Activated T-helper 2 cell treated with anti-CD3 and anti-CD28 coated beads, Interferon-gamma antibody, Interleukin-2, Interleukin-4, amounts not matched to agents 10 μg/mL and 5 μg/mL and 100 μg/mL, durations not matched to agents 14 hours and 24 hours and 36 hours (primary cell): Measurements from ENCODE around the gene PCGF1. TPM values are rescaled to one million over a fixed set of nuclear protein-coding genes. Genes with fewer than 3 reads are reported as not detected.

Experiments
- DNase-seq: peaks from one replicate; pipeline ENCODE4 v3.0.0; 2021; ENCODE audit warnings: low spot score
- H3K27ac Mint-ChIP-seq: one replicate; pipeline ENCODE4 v1.8.0; 2021; ENCODE audit warnings: mixed read lengths
- H3K27me3 Mint-ChIP-seq: one replicate; pipeline ENCODE4 v1.8.0; 2021; ENCODE audit warnings: low read depth, mixed read lengths
- H3K36me3 Mint-ChIP-seq: one replicate; pipeline ENCODE4 v1.8.0; 2021; ENCODE audit warnings: low read depth, mixed read lengths
- H3K4me1 Mint-ChIP-seq: one replicate; pipeline ENCODE4 v1.8.0; 2021; ENCODE audit warnings: low read depth, mixed read lengths
- H3K4me3 Mint-ChIP-seq: one replicate; pipeline ENCODE4 v1.8.0; 2021; ENCODE audit warnings: low read depth, mild to moderate bottlenecking, moderate library complexity, mixed read lengths
- H3K9me3 Mint-ChIP-seq: one replicate; pipeline ENCODE4 v1.8.0; 2021; ENCODE audit warnings: mixed read lengths
- intact Hi-C: fragments of 100-400 bp; cut with micrococcal nuclease; formaldehyde crosslinking; loops from one replicate; pipeline ENCODE4 v1.15.1; 2023
- total RNA-seq: library from RNA; stranded (reverse); gene quantifications from 2 replicates; pipeline ENCODE4 v1.2.3, GENCODE V29; 2022

PCGF1 gene
- total RNA-seq: 36.5 and 39.7 TPM in 2 replicates

DNA sequence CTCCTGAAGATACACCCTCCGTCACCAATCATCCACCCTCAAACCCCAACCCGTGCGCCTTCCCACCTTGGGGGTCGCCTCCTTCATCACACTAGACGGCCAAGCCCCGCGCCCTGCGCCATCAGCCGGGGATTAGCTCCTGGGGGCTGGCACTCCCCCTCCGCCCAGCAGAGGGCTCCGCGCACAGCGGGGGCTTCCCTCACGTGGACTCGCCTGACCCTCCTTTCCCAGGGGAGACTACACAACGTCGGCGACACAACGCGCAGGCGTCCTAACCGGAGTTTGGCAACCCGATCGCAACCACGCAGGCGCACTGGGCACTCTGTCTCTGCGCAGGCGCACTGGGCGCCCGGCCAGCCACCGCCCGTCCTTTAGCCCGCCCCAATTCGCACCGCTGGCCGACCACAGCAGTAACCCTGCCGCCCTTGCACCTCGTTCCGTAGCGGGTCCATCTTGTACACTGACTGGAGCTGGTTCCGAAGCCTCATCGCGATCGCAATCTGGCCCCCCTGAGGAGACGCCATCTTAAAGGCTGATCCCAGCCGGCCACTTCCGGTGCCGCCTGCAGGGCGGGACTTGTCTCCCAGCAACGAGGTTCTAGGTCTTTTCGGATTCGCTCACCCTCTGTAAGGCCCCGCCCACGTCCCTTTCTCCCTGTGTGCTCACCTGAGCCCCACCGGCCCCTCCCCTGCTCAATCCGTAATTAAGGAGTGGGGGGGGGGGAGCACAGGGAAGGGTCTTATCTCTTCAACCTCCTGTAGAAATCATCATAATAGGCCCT lies at the start of gene PCGF1:
TSS of gene PCGF1 (minus strand) at position 551 of the 781 bp plus-strand sequence. CDS start at position 524, 27 bp downstream.
- peak; percentile 96 for DNase-seq
- peak within 1 kb of the TSS; percentile 97 for H3K4me3 Mint-ChIP-seq
- H3K36me3 Mint-ChIP-seq: peaks cover 41% of the 10 kb centered on the region
- peak within 1 kb of the TSS; percentile 100 for H3K27ac Mint-ChIP-seq
- peaks cover 52% of the 10 kb centered on the region for H3K4me1 Mint-ChIP-seq
- peaks cover 24% of the 10 kb centered on the region for H3K27me3 Mint-ChIP-seq
- intact Hi-C loops: loop anchor here (1.0 kb wide), 2 partner anchors 22 to 49 kb away; partner anchors contain the start of genes AUP1, HTRA2 and WBP1
- no peaks in the 10 kb centered on the region for H3K9me3 Mint-ChIP-seq

DNA sequence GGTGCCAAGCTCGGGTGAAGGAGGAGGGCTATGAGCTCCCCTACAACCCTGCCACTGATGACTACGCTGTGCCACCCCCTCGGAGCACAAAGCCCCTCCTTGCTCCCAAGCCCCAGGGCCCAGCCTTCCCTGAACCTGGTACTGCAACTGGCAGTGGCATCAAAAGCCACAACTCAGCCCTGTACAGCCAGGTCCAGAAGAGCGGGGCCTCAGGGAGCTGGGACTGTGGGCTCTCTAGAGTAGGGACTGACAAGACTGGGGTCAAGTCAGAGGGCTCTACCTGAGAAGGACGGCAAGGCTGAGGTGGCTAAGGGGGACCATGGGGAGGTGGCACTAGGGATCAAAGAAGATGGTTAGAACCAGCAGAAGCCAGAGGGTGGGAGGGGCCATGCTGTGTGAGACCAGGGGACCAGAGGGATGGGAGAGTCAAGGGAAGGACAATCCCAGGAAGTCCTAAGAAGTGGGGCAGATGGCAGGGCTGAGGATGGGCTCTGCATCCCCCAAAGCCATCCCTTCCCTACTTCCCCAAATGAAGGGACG lies 49.4 kb upstream of the PCGF1 start:
- Mint-ChIP-seq H3K4me3 (peak overlapping the region; percentile 22), H3K27me3 (no peaks in the 10 kb centered on the region), H3K4me1 (peaks cover 25% of the 10 kb centered on the region), H3K36me3 (peaks cover 25% of the 10 kb centered on the region), H3K9me3 (no peaks in the 10 kb centered on the region), H3K27ac (no peak overlapping the region)
- intact Hi-C loops: no loop called here
- no peak for DNase-seq

- DNase-seq: no peak
- no peaks in the 10 kb centered on the region for H3K27me3 Mint-ChIP-seq
- peak overlapping the region; percentile 97 for H3K4me3 Mint-ChIP-seq
- no peaks in the 10 kb centered on the region for H3K9me3 Mint-ChIP-seq
- intact Hi-C loops: no loop called here
- peaks cover 25% of the 10 kb centered on the region for H3K36me3 Mint-ChIP-seq
- H3K27ac Mint-ChIP-seq: peak overlapping the region; percentile 34
- peaks cover 30% of the 10 kb centered on the region for H3K4me1 Mint-ChIP-seq
Measured at GRCh38 chr2:74556159-74556558, 48.7 kb upstream of the PCGF1 start.

DNA sequence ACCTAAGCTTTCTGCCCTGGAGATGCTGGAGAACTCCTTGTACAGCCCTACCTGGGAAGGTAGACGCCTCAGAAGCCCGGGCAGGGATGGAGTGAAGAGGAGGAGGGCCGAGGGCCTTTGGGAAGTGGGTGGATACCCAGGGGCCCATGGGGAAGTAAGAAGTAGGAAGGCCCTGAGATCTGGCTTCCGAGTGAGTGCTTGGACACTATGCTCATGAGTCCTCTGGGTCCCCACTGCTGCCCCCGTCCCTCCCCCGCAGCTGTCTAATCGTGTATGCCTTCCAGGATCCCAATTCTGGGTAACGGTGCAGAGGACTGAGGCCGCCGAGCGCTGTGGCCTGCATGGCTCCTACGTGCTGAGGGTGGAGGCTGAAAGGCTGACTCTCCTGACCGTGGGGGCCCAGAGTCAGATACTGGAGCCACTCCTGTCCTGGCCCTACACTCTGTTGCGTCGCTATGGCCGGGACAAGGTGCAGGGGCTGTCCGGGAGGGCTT lies 48.2 kb upstream of the PCGF1 start:
- H3K4me3 Mint-ChIP-seq: peak overlapping the region; percentile 97
- H3K36me3 Mint-ChIP-seq: peaks cover 25% of the 10 kb centered on the region
- intact Hi-C loops: loop anchor here (2.0 kb wide), 1 partner anchor 29 kb away; no protein-coding TSS in a partner anchor
- H3K27me3 Mint-ChIP-seq: no peaks in the 10 kb centered on the region
- peak overlapping the region; percentile 96 for H3K27ac Mint-ChIP-seq
- H3K9me3 Mint-ChIP-seq: no peaks in the 10 kb centered on the region
- DNase-seq: no peak
- H3K4me1 Mint-ChIP-seq: peaks cover 30% of the 10 kb centered on the region

- intact Hi-C loops: loop anchor here (1.0 to 2.0 kb wide), 3 partner anchors 11 to 30 kb away; partner anchors contain the start of genes AUP1 and HTRA2
- DNase-seq: peak; percentile 36
- peaks cover 29% of the 10 kb centered on the region for H3K4me1 Mint-ChIP-seq
- H3K27me3 Mint-ChIP-seq: no peaks in the 10 kb centered on the region
- no peaks in the 10 kb centered on the region for H3K9me3 Mint-ChIP-seq
- peaks cover 25% of the 10 kb centered on the region for H3K36me3 Mint-ChIP-seq
- H3K27ac Mint-ChIP-seq: peak overlapping the region; percentile 96
- H3K4me3 Mint-ChIP-seq: peak overlapping the region; percentile 97
Measured at GRCh38 chr2:74554820-74555531, 47.5 kb upstream of the PCGF1 start.

GRCh38 chr2:74553892-74554819 lies 46.7 kb upstream of the PCGF1 start, which contains the start of the genes DOK1 and LOXL3:
Gene DOK1 (plus strand): TSS chr2:74554720. CDS start chr2:74554755, 35 bp downstream.
Gene LOXL3 (minus strand): TSS chr2:74553942. CDS start chr2:74552634, 1,308 bp downstream.
- peaks cover 25% of the 10 kb centered on the region for H3K36me3 Mint-ChIP-seq
- H3K4me1 Mint-ChIP-seq: peaks cover 32% of the 10 kb centered on the region
- no peaks in the 10 kb centered on the region for H3K27me3 Mint-ChIP-seq
- intact Hi-C loops: loop anchor here (1.0 to 2.0 kb wide), 3 partner anchors 12 to 31 kb away; partner anchors contain the start of genes AUP1 and HTRA2
- no peaks in the 10 kb centered on the region for H3K9me3 Mint-ChIP-seq
- H3K27ac Mint-ChIP-seq: peak within 1 kb of the TSS; percentile 96
- DNase-seq: peak; percentile 81
- H3K4me3 Mint-ChIP-seq: peak within 1 kb of the TSS; percentile 97

GRCh38 chr2:74552914-74553811 lies 45.7 kb upstream of the PCGF1 start:
- Mint-ChIP-seq H3K36me3 (peaks cover 25% of the 10 kb centered on the region), H3K27ac (peak overlapping the region; percentile 48), H3K9me3 (no peaks in the 10 kb centered on the region), H3K4me3 (peak overlapping the region; percentile 74), H3K4me1 (peaks cover 33% of the 10 kb centered on the region), H3K27me3 (peaks cover 3% of the 10 kb centered on the region)
- no peak for DNase-seq
- intact Hi-C loops: no loop called here

- H3K4me1 Mint-ChIP-seq: peaks cover 37% of the 10 kb centered on the region
- peak overlapping the region; percentile 30 for H3K4me3 Mint-ChIP-seq
- H3K27me3 Mint-ChIP-seq: peaks cover 11% of the 10 kb centered on the region
- H3K36me3 Mint-ChIP-seq: peaks cover 22% of the 10 kb centered on the region
- intact Hi-C loops: no loop called here
- no peak for DNase-seq
- peak overlapping the region; percentile 26 for H3K27ac Mint-ChIP-seq
- no peaks in the 10 kb centered on the region for H3K9me3 Mint-ChIP-seq
Measured at GRCh38 chr2:74551942-74552913, 44.7 kb upstream of the PCGF1 start.

DNA sequence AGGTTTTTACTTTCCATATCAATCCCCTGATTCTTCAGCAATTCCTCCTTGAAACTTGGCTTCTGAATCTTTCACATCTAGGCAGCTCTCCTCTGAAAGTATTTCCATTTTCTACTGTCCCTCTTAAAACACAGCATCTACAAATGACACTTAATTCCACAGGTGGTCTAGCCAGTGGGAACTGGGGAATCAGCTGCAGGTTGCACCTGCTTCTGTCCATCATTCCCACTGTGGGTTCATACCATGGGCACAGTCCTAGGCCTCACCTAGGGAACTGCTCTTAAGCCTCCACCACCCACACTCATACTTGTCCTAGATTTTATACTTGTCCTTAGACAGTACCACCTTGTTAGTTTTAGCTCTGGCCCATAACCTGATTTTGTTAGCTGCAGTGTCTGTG lies 44.0 kb upstream of the PCGF1 start:
- Mint-ChIP-seq H3K27ac (no peak overlapping the region), H3K4me3 (peak overlapping the region; percentile 17), H3K27me3 (peaks cover 13% of the 10 kb centered on the region), H3K9me3 (no peaks in the 10 kb centered on the region), H3K4me1 (peaks cover 37% of the 10 kb centered on the region), H3K36me3 (peaks cover 15% of the 10 kb centered on the region)
- intact Hi-C loops: no loop called here
- no peak for DNase-seq

- intact Hi-C loops: no loop called here
- no peak for DNase-seq
- Mint-ChIP-seq H3K4me3 (peak overlapping the region; percentile 79), H3K36me3 (peaks cover 6% of the 10 kb centered on the region), H3K27me3 (peaks cover 23% of the 10 kb centered on the region), H3K9me3 (no peaks in the 10 kb centered on the region), H3K27ac (no peak overlapping the region), H3K4me1 (peaks cover 41% of the 10 kb centered on the region)
Measured at GRCh38 chr2:74550231-74550630, 42.7 kb upstream of the PCGF1 start.
